Naive B cell (primary cell): Measurements from ENCODE around the gene SRSF11. TPM values are rescaled to one million over a fixed set of nuclear protein-coding genes. Genes with fewer than 3 reads are reported as not detected.

ENCODE experiments used
- ATAC-seq, 2 donors: fragments of 150-1000 bp; cut with Tn5 transposase; 2 replicates each; pipeline ENCODE4 v1.10.0; 2021; ENCODE audit warnings: low read depth in 2 of 2, mild to moderate bottlenecking in 2 of 2, moderate library complexity in 2 of 2
- DNase-seq: peaks from one replicate; pipeline ENCODE4 v3.0.0; 2022
- H3K27ac Mint-ChIP-seq, 6 donors: one replicate each; pipeline ENCODE4 v1.8.0; 2020 to 2022; ENCODE audit warnings: mild to moderate bottlenecking in 6 of 6, mixed read lengths in 6 of 6, moderate library complexity in 5 of 6, inconsistent platforms in 2 of 6
- H3K27me3 Mint-ChIP-seq, 3 donors: one replicate each; pipeline ENCODE4 v1.8.0; 2021 to 2022; ENCODE audit warnings: mixed read lengths in 3 of 3, mild to moderate bottlenecking in 1 of 3
- H3K36me3 Mint-ChIP-seq, 2 donors: one replicate each; pipeline ENCODE4 v1.8.0; 2020 to 2022; ENCODE audit warnings: mixed read lengths in 2 of 2, inconsistent platforms in 1 of 2, mild to moderate bottlenecking in 1 of 2
- H3K4me1 Mint-ChIP-seq, 3 donors: one replicate each; pipeline ENCODE4 v1.8.0; 2020 to 2022; ENCODE audit warnings: mixed read lengths in 3 of 3, inconsistent platforms in 1 of 3, mild to moderate bottlenecking in 1 of 3, moderate library complexity in 1 of 3
- H3K4me3 Mint-ChIP-seq, 8 donors: one replicate each; pipeline ENCODE4 v1.8.0; 2020 to 2022; ENCODE audit warnings: mild to moderate bottlenecking in 8 of 8, mixed read lengths in 8 of 8, moderate library complexity in 8 of 8, inconsistent platforms in 2 of 8
- H3K9me3 Mint-ChIP-seq, 7 donors: one replicate each; pipeline ENCODE4 v1.8.0; 2020 to 2022; ENCODE audit warnings: mixed read lengths in 7 of 7, mild to moderate bottlenecking in 5 of 7, inconsistent platforms in 2 of 7, moderate library complexity in 1 of 7
- polyA plus RNA-seq, 6 donors: library from polyadenylated mRNA; unstranded; fragments of 300-500 nt; fragmentation: Illumina TruSeq; gene quantifications; one replicate each; pipeline ENCODE4 v1.2.3, GENCODE V29; 2021; ENCODE audit warnings: low read depth in 6 of 6

The SRSF11 gene
- polyA plus RNA-seq, 6 donors from 2014 or later, result 56.2 to 95.3 (median 78.1) TPM

GRCh38 chr1:70290218-70290617, 69.0 kb downstream of the SRSF11 start:
- Mint-ChIP-seq H3K36me3 (peaks cover 0 to 31% of the 10 kb centered on the region in 2 donors), H3K9me3 (no peaks in the 10 kb centered on the region), H3K4me3 (no peak overlapping the region), H3K27me3 (no peaks in the 10 kb centered on the region), H3K27ac (no peak overlapping the region), H3K4me1 (peaks cover 0 to 9% (median 6%) of the 10 kb centered on the region in 3 donors)
- DNase-seq (no peak), ATAC-seq (no peak)

DNA sequence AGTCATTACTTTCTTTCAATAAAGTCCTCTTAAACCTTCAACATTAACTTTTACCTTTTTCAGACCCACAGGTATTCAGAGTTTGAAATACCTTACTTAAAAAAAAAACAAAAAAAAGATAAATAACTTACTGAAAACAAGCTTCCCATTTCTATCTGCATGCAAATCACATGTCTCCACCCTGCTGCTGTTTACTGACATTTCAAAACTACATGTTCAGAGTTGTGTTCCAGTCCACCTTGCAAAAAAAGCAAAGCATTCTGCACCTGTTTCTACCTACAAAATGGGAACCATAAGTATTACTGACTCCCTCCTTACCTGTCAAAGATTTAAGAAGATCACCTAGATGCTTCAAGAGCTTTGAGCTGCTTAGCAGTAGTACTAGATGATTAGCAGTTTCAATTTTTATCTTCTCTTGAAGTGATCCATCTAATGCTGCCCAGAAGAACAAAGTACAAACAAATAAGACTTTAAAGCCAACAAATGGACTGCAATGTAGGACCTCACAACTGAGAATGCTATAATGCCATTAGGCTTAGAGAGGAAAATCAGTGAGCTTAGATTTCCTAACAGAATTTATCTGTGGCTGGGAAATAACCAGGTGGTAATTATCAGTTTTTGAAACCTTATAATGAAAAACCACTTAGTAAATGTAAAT, 72.1 kb downstream of the SRSF11 start:
- DNase-seq (no peak), ATAC-seq (no peak)
- Mint-ChIP-seq H3K4me1 (peaks cover 0 to 9% (median 6%) of the 10 kb centered on the region in 3 donors), H3K27me3 (no peaks in the 10 kb centered on the region), H3K9me3 (no peaks in the 10 kb centered on the region), H3K4me3 (no peak overlapping the region), H3K36me3 (peaks cover 0 to 37% of the 10 kb centered on the region in 2 donors), H3K27ac (peak overlapping the region in 4 of 6 donors; percentile 14 to 72 (median 25))

DNA sequence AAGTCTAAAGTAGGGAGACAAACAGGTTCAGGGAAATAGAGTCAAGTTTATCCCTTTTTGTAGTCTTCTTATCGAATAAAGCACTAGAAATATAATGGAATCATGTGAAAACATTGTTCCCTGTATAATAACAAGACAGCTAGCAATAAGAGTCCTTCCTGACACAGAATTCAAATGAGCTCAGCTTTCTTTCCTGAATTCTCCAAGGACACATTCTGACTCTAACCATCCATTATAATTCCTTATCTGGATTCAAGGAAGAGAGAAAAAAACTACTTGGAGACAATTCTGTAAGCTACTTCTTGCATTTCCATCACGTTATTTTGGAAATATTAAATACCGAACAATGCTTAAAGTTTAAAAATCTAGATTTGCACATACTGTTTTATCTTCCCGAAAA, 74.6 kb downstream of the SRSF11 start:
- Mint-ChIP-seq H3K27ac (no peak overlapping the region), H3K9me3 (no peaks in the 10 kb centered on the region), H3K4me1 (peaks cover 0 to 14% (median 6%) of the 10 kb centered on the region in 3 donors), H3K36me3 (peaks cover 17 to 33% of the 10 kb centered on the region in 2 donors), H3K4me3 (no peak overlapping the region), H3K27me3 (no peaks in the 10 kb centered on the region)
- DNase-seq (no peak), ATAC-seq (no peak)

DNA sequence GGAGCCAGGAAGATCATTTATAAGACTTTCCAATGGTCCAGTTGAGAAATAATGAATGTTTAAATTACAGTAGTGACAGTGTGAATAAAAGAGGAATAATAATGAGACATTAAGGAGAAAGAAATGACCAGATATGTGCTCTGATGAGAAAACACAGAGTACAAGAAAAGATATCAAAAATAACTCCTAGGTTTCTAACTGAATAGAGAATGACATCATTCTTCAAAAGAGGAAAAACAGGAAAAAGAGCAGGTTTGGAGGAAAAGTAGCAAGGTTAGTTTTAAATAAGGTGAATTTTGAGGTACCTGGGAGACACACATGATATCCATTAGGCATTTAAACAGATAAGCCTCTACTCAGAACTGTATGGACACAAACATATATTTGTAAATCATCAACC, 78.3 kb downstream of the SRSF11 start:
- peaks cover 0 to 9% (median 0%) of the 10 kb centered on the region in 3 donors for H3K4me1 Mint-ChIP-seq
- H3K9me3 Mint-ChIP-seq, result peaks cover 0 to 2% (median 0%) of the 10 kb centered on the region in 7 donors
- H3K4me3 Mint-ChIP-seq, result no peak overlapping the region
- H3K36me3 Mint-ChIP-seq, result peaks cover 16 to 23% of the 10 kb centered on the region in 2 donors
- ATAC-seq (no peak), DNase-seq (no peak)
- peak overlapping the region in 1 of 6 donors; percentile 12 for H3K27ac Mint-ChIP-seq
- H3K27me3 Mint-ChIP-seq, result no peaks in the 10 kb centered on the region

Other genes starting within 250 kb of the SRSF11 start
- gene LRRC40, start 15.8 kb upstream of the SRSF11 start, polyA plus RNA-seq, result 1 to 10 TPM; 4.4 to 9.0 (median 6.4) TPM
- 10 to 100 TPM in 5 of 6 donors, 1 to 10 TPM in 1; 9.6 to 17.2 (median 13.2) TPM for gene ANKRD13C, start 133.3 kb downstream of the SRSF11 start, polyA plus RNA-seq
- gene CTH, start 189.9 kb downstream of the SRSF11 start, polyA plus RNA-seq, result 1 to 10 TPM in 4 of 6 donors, under 1 TPM in 1, not detected in 1; 0.74 to 2.2 (median 1.7) TPM